Fibroblast of lung (primary cell): Measurements from ENCODE around the gene ITFG1.

Source experiments
- EZH2 ChIP-seq: IDR thresholded peaks from 2 replicates; pipeline ENCODE4 v1.5.1; 2012; ENCODE audit warnings: low read length, control low read depth, mild to moderate bottlenecking; ENCODE audit errors: missing control alignments
- TF ChIP-seq, protein P1 (sequence below), 2 donors: IDR thresholded peaks in 1 of 2; conservative IDR thresholded peaks in 1 of 2; 1 replicate in 1 of 2; 2 replicates in 1 of 2; pipeline ENCODE4 v1.5.1; 2011 to 2012; ENCODE audit warnings: low read length in 2 of 2, control low read depth in 1 of 2, inconsistent platforms in 1 of 2, low read depth in 1 of 2, mild to moderate bottlenecking in 1 of 2

DNA sequence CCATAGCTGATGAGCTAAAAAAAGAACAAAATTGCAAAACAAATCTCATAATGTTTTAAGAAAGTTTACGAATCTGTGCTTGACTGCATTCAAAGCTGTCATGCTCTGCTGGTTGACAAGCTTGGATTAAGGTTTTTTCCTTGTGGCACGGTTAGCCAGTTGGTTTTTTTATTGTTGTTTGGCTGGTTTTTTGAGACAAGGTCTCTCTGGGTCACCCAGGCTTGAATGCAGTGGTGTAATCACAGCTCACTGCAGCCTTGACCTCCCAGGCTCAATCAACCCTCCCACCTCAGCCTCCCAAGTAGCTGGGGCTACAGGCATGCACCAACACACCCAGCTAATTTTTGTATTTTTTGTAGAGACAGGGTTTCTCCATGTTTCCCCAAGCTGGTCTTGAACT, 45.9 kb upstream of the ITFG1 start:
- TF ChIP-seq, protein P1, sequence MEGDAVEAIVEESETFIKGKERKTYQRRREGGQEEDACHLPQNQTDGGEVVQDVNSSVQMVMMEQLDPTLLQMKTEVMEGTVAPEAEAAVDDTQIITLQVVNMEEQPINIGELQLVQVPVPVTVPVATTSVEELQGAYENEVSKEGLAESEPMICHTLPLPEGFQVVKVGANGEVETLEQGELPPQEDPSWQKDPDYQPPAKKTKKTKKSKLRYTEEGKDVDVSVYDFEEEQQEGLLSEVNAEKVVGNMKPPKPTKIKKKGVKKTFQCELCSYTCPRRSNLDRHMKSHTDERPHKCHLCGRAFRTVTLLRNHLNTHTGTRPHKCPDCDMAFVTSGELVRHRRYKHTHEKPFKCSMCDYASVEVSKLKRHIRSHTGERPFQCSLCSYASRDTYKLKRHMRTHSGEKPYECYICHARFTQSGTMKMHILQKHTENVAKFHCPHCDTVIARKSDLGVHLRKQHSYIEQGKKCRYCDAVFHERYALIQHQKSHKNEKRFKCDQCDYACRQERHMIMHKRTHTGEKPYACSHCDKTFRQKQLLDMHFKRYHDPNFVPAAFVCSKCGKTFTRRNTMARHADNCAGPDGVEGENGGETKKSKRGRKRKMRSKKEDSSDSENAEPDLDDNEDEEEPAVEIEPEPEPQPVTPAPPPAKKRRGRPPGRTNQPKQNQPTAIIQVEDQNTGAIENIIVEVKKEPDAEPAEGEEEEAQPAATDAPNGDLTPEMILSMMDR (conservative IDR thresholded peaks at IDR 0.05 in 1 of 2, IDR thresholded peaks at IDR 0.05 in 1 of 2; ENCODE audit: low read depth in 1 of 2, low read length in 2 of 2), result no peak
- TF ChIP-seq EZH2, result no peak
